Tibial nerve (tissue), 3 donors: Measurements from ENCODE around the gene DGKA.

Experiments
- CTCF ChIP-seq, 5 experiments: fragments of 200-600 bp in 3 of 5; fragments of 450-650 bp in 2 of 5; sonication (generic) in 3 of 5; IDR thresholded peaks; one replicate each; pipeline ENCODE4 v1.5.1; 2016 to 2019; ENCODE audit warnings: antibody characterized with exemption in 5 of 5, mild to moderate bottlenecking in 3 of 5, moderate library complexity in 2 of 5
- POLR2A ChIP-seq, 2 donors: fragments of 450-650 bp; IDR thresholded peaks; one replicate each; pipeline ENCODE4 v1.6.1; 2017; ENCODE audit warnings: antibody characterized with exemption in 2 of 2, mild to moderate bottlenecking in 2 of 2, moderate library complexity in 2 of 2

GRCh38 chr12:55922126-55922525 lies 8.8 kb upstream of the DGKA start:
- TF ChIP-seq CTCF (IDR thresholded peaks at IDR 0.05) (no peak), POLR2A (IDR thresholded peaks at IDR 0.05) (no peak)
